Osteocyte (in vitro differentiated cells): ENCODE results near the gene ZNF688. TPM values are rescaled to one million over a fixed set of nuclear protein-coding genes. Genes with fewer than 3 reads are reported as not detected.

Experiments
- DNase-seq: peaks from one replicate; pipeline ENCODE4 v3.0.0; 2021; ENCODE audit warnings: mixed read lengths; ENCODE audit not compliant: unreplicated experiment; ENCODE audit errors: extremely low spot score
- H3K27ac Mint-ChIP-seq: one replicate; pipeline ENCODE4 v1.8.0; 2021; ENCODE audit warnings: mild to moderate bottlenecking, mixed read lengths; ENCODE audit not compliant: unreplicated experiment
- H3K27me3 Mint-ChIP-seq: one replicate; pipeline ENCODE4 v1.8.0; 2021; ENCODE audit warnings: mixed read lengths; ENCODE audit not compliant: unreplicated experiment
- H3K36me3 Mint-ChIP-seq: one replicate; pipeline ENCODE4 v1.8.0; 2021; ENCODE audit warnings: mixed read lengths; ENCODE audit not compliant: unreplicated experiment
- H3K4me1 Mint-ChIP-seq: one replicate; pipeline ENCODE4 v1.8.0; 2021; ENCODE audit warnings: mixed read lengths; ENCODE audit not compliant: unreplicated experiment
- H3K4me3 Mint-ChIP-seq: one replicate; pipeline ENCODE4 v1.8.0; 2021; ENCODE audit warnings: mild to moderate bottlenecking, moderate library complexity, mixed read lengths; ENCODE audit not compliant: unreplicated experiment
- H3K9me3 Mint-ChIP-seq: one replicate; pipeline ENCODE4 v1.8.0; 2021; ENCODE audit warnings: mixed read lengths; ENCODE audit not compliant: unreplicated experiment
- total RNA-seq: library from RNA; stranded (reverse); gene quantifications from 2 replicates; pipeline ENCODE4 v1.2.1, GENCODE V29; 2021
- TF ChIP-seq, protein P1 (sequence below): fragments of 200-600 bp; sonication (generic); IDR thresholded peaks from 2 replicates; pipeline ENCODE4 v1.5.0; 2021; ENCODE audit warnings: antibody characterized with exemption, mild to moderate bottlenecking, moderate library complexity

Gene ZNF688
- total RNA-seq, 1 donor from 2014 or later = 10.9 TPM

DNA sequence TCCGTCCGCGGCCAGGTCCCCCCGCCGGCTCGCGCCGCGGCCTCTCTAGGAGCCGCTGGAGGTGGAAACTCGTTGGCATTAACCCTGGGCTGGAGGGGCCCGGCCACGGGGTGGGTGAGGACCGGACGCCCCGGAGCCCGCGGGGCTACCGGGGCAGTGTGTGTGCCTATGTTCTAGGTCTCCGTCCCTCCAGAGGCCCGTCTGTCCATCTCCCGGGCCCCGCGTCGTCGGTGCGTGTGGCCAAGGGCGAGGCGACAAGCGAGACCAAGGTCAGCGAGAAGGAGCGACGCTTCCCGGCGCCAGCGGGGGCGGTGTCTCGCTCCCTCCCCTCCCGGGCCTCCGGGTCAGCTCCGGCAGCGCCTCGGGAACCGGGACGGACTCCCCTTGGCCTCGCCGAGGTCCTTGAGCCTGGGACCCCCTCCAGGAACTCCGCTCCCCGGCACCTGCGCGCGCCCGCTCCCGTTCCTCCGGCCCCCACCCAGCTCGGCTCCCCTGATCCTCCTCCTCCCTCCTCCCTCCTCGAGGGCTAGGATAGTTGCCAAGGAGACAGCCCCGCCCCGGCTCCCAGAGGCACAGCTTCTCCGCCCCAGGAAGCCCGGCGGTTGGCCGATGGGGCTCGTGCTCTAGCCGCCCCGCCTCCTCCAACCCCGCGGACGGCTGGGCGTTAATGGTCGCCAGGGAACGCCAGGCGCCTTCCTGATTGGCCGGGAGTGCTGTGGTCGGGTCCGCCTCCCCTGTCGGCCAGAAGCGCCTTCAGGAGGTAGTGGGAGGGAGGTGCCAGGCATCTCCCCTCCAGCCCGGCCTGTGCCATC lies 44.5 kb downstream of the ZNF688 start:
- Mint-ChIP-seq H3K4me1 (peaks cover 19% of the 10 kb centered on the region), H3K9me3 (no peaks in the 10 kb centered on the region), H3K36me3 (peaks cover 3% of the 10 kb centered on the region), H3K27ac (peak overlapping the region; percentile 96), H3K4me3 (peak overlapping the region; percentile 73), H3K27me3 (no peaks in the 10 kb centered on the region)
- peak; percentile 99 for DNase-seq
- TF ChIP-seq, protein P1, sequence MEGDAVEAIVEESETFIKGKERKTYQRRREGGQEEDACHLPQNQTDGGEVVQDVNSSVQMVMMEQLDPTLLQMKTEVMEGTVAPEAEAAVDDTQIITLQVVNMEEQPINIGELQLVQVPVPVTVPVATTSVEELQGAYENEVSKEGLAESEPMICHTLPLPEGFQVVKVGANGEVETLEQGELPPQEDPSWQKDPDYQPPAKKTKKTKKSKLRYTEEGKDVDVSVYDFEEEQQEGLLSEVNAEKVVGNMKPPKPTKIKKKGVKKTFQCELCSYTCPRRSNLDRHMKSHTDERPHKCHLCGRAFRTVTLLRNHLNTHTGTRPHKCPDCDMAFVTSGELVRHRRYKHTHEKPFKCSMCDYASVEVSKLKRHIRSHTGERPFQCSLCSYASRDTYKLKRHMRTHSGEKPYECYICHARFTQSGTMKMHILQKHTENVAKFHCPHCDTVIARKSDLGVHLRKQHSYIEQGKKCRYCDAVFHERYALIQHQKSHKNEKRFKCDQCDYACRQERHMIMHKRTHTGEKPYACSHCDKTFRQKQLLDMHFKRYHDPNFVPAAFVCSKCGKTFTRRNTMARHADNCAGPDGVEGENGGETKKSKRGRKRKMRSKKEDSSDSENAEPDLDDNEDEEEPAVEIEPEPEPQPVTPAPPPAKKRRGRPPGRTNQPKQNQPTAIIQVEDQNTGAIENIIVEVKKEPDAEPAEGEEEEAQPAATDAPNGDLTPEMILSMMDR = peak; percentile 40

DNA sequence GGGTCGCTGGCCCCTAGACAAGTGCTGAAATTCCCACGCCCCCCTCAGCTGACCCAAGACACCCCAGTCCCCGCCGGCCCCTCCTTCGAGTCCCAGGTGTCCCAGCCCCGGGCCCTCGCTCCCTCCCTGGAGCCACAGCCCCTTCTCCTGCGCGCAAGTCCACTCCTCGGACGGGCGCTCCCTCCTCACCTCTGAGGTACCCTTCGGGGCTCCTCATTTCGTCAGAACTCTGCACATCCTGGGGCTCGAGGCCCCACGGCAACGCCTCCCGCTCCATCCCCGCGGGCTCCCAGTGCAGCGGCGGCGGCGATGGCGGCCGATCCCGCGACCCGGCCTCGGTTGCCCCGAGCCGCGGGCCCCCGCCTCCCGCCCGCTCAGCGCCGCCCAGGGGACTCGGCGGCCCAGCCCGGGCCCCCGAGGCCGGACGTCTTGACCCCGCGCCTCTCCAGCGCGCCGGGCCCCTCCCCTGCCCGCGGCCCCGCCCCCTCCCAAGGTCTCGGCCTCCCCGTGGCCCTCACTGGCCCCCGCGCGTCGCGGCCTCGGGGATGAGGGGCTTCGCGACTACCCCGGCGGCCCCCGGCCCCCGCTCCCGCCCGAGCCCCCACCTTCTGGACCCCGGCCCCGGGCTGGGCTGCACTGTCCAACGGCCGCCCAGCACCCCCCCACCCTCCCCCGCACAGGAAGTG lies 45.2 kb downstream of the ZNF688 start, which contains the start of gene ZNF768:
TSS of gene ZNF768 (minus strand) at position 430 of the 686 bp plus-strand sequence. CDS start at position 277, 153 bp downstream.
- Mint-ChIP-seq H3K27ac (peak within 1 kb of the TSS; percentile 96), H3K4me3 (peak within 1 kb of the TSS; percentile 79), H3K36me3 (peaks cover 3% of the 10 kb centered on the region), H3K27me3 (no peaks in the 10 kb centered on the region), H3K9me3 (no peaks in the 10 kb centered on the region), H3K4me1 (peaks cover 19% of the 10 kb centered on the region)
- no peak for DNase-seq
- TF ChIP-seq, protein P1 = no peak

DNA sequence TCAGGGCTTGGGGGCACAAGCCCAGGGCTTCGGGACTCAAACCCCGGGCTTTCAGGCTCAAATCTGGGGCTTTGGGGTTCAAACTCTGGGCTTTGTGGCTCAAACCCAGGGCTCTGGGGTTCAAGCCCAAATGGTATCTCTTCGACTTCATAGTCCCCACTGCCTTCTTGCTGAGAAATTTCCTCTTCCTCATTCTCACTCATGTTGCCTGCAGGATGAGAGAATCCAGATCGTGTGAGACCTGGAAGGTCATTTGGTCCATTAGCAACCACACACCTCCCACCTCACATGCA lies 45.7 kb downstream of the ZNF688 start:
- H3K27ac Mint-ChIP-seq = peak overlapping the region; percentile 77
- DNase-seq = no peak

DNA sequence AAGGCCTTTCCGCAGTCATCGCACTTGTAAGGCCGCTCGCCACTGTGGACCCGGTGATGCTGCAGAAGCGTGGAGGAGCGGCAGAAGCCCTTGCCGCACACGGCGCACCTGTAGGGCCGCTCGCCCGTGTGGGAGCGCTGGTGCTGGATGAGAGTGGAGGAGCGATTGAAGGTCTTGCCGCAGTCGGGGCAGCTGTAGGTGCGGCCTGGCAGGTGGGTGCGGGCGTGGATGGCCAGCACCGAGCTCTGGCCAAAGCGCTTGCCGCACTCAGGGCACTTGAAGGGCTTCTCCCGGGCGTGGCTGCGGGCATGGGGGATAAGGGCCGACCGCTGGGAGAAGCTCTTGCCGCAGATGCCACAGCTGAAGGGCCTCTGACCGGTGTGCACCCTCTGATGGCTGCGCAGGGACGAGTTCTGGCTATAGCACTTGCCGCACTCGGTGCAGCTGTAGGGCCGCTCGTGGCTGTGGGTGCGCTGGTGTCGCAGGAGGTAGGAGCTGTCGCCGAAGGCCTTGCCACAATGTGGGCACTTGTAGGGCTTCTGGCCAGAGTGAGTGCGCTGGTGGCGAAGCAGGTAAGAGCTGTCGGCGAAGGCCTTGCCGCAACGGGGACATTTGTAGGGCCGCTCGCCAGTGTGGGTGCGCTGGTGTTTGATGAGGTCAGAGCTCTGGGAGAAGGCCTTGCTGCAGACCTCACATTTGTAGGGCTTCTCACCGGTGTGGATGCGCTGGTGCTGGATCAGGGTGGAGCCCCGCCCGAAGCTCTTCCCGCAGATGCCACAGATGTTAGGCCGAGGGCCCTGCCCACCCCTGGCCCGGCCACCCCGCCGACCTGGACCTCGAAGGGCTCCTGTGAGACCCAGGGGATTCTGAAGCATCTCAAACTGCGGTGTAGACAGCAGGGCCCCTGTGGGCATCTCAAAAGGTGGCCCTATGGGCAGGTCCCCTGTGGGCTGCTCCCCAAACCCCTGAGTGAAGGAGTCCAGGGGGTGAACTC lies 46.6 kb downstream of the ZNF688 start:
- H3K9me3 Mint-ChIP-seq = no peaks in the 10 kb centered on the region
- H3K27ac Mint-ChIP-seq = no peak overlapping the region
- no peaks in the 10 kb centered on the region for H3K27me3 Mint-ChIP-seq
- peaks cover 19% of the 10 kb centered on the region for H3K4me1 Mint-ChIP-seq
- DNase-seq = no peak
- H3K4me3 Mint-ChIP-seq = no peak overlapping the region
- peaks cover 3% of the 10 kb centered on the region for H3K36me3 Mint-ChIP-seq
- TF ChIP-seq, protein P1 = no peak

More for the DNA sequence above, 45.7 kb downstream of the ZNF688 start:
- Mint-ChIP-seq H3K27me3 (no peaks in the 10 kb centered on the region), H3K36me3 (peaks cover 3% of the 10 kb centered on the region), H3K4me1 (peaks cover 19% of the 10 kb centered on the region), H3K9me3 (no peaks in the 10 kb centered on the region), H3K4me3 (peak overlapping the region; percentile 79)
- TF ChIP-seq, protein P1 = no peak
